Thyroid gland (tissue), 4 donors: Measurements from ENCODE around the gene CDON. TPM values are rescaled to one million over a fixed set of nuclear protein-coding genes. Genes with fewer than 3 reads are reported as not detected.

Experiments
- DNase-seq, 2 donors: peaks; one replicate each; pipeline ENCODE4 v3.0.0-alpha.2; 2019
- H3K27ac ChIP-seq, 3 donors: fragments of 200-600 bp; sonication (generic); 1 replicate in 2 of 3; 2 replicates in 1 of 3; pipeline ENCODE4 v1.5.1; 2016 to 2019; ENCODE audit warnings: mild to moderate bottlenecking in 1 of 3, moderate library complexity in 1 of 3
- H3K27me3 ChIP-seq: fragments of 200-600 bp; sonication (generic); one replicate; pipeline ENCODE4 v1.5.1; 2019
- H3K36me3 ChIP-seq, 2 donors: fragments of 200-600 bp; sonication (generic); one replicate each; pipeline ENCODE4 v1.5.1; 2016 to 2019
- H3K4me1 ChIP-seq, 2 donors: fragments of 200-600 bp; sonication (generic); one replicate each; pipeline ENCODE4 v1.5.1; 2017 to 2019
- H3K4me3 ChIP-seq, 3 donors: fragments of 200-600 bp; sonication (generic); replicated peaks in 1 of 3; 1 replicate in 2 of 3; 2 replicates in 1 of 3; pipeline ENCODE4 v1.5.1; 2016; ENCODE audit warnings: mild to moderate bottlenecking in 1 of 3
- H3K9me3 ChIP-seq: fragments of 200-600 bp; sonication (generic); one replicate; pipeline ENCODE4 v1.5.1; 2017
- CTCF ChIP-seq, 6 experiments: fragments of 200-600 bp in 3 of 6; fragments of 450-650 bp in 3 of 6; sonication (generic) in 3 of 6; IDR thresholded peaks; one replicate each; pipeline ENCODE4 v1.5.1; 2016 to 2019; ENCODE audit warnings: antibody characterized with exemption in 6 of 6, mild to moderate bottlenecking in 2 of 6, inconsistent platforms in 1 of 6, moderate library complexity in 1 of 6
- POLR2A ChIP-seq, 2 donors: fragments of 450-650 bp; IDR thresholded peaks; one replicate each; pipeline ENCODE4 v1.6.1; 2017; ENCODE audit warnings: antibody characterized with exemption in 2 of 2, mild to moderate bottlenecking in 2 of 2, moderate library complexity in 1 of 2
- WGBS, 2 donors: methylation state at CpG; one replicate each; pipeline ENCODE4 v1.1.5; 2017; 5-methylcytosine and 5-hydroxymethylcytosine counted together
- intact Hi-C: fragments of 100-400 bp; cut with DNase I; formaldehyde crosslinking; loops from one replicate; pipeline ENCODE4 v1.15.1; 2023
- total RNA-seq, 4 donors: library from RNA; depleted of rRNA; stranded (reverse); fragments of >200 nt; gene quantifications; one replicate each; pipeline ENCODE4 v1.2.3, GENCODE V29; 2016

Gene CDON
- total RNA-seq, 4 donors from 2014 or later, result 75.8 to 168 (median 108) TPM

- no peaks in the 10 kb centered on the region for H3K9me3 ChIP-seq
- 50 to 72% methylated on average over 10 of the region's 10 CpGs for WGBS, 2 donors
- H3K36me3 ChIP-seq, result peaks cover 10 to 32% of the 10 kb centered on the region in 2 donors
- no peaks in the 10 kb centered on the region for H3K27me3 ChIP-seq
- peaks cover 12% of the 10 kb centered on the region in 2 donors for H3K4me1 ChIP-seq
- DNase-seq, result peak; percentile 83 to 84
- peak overlapping the region; percentile 48 to 71 (median 67) for H3K27ac ChIP-seq
- no peak for TF ChIP-seq CTCF (IDR thresholded peaks at IDR 0.05)
- peak in 1 of 2 donors; percentile 31 for TF ChIP-seq POLR2A (IDR thresholded peaks at IDR 0.05)
- intact Hi-C loops, result no loop called here
- no peak overlapping the region for H3K4me3 ChIP-seq
Observed at GRCh38 chr11:125959931-125960330, 102.7 kb downstream of the CDON start.

DNA sequence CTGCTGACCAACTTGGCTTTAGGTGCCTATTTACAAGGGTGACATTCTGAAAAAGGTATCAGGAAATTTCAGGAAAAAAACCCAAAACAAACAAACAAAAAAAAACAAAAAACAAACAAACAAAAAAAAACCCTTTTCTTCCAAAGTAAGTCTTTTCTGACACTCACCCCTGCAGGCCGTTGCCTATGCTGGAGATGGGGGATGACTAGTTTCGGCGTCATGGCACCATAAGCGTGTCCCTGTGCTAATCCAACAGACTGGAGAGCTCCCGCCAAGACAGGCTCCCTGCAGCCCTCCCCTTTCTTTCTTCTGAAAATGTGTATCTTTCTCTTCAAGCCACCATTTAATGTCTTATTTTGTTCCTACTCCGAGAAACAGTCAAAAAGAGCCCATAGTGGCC is 103.2 kb downstream of the CDON start:
- WGBS, 2 donors, result 77 to 83% methylated on average over 6 of the region's 6 CpGs
- Histone ChIP-seq H3K4me1 (peaks cover 12% of the 10 kb centered on the region in 2 donors), H3K36me3 (peaks cover 10 to 32% of the 10 kb centered on the region in 2 donors), H3K27me3 (no peaks in the 10 kb centered on the region), H3K9me3 (no peaks in the 10 kb centered on the region), H3K4me3 (no peak overlapping the region), H3K27ac (peak overlapping the region; percentile 48 to 71 (median 67))
- DNase-seq, result peak; percentile 29 to 42
- intact Hi-C loops, result no loop called here
- no peak for TF ChIP-seq CTCF (IDR thresholded peaks at IDR 0.05)

GRCh38 chr11:125958872-125959400 is 103.7 kb downstream of the CDON start:
- Histone ChIP-seq H3K36me3 (peaks cover 10 to 32% of the 10 kb centered on the region in 2 donors), H3K27ac (peak overlapping the region; percentile 48 to 71 (median 67)), H3K4me1 (peaks cover 12% of the 10 kb centered on the region in 2 donors), H3K4me3 (no peak overlapping the region), H3K9me3 (no peaks in the 10 kb centered on the region), H3K27me3 (no peaks in the 10 kb centered on the region)
- WGBS, 2 donors, result 88 to 93% methylated on average over 4 of the region's 4 CpGs
- intact Hi-C loops, result no loop called here
- TF ChIP-seq CTCF (IDR thresholded peaks at IDR 0.05), result no peak
- TF ChIP-seq POLR2A (IDR thresholded peaks at IDR 0.05), result no peak
- DNase-seq, result no peak

GRCh38 chr11:125957618-125958332 is 104.9 kb downstream of the CDON start:
- peaks cover 12 to 17% of the 10 kb centered on the region in 2 donors for H3K4me1 ChIP-seq
- no peak overlapping the region for H3K4me3 ChIP-seq
- no peaks in the 10 kb centered on the region for H3K27me3 ChIP-seq
- peak overlapping the region in 1 of 3 donors; percentile 7 for H3K27ac ChIP-seq
- H3K9me3 ChIP-seq, result no peaks in the 10 kb centered on the region
- intact Hi-C loops, result no loop called here
- no peak for DNase-seq
- WGBS, 2 donors, result 80 to 89% methylated on average over 14 of the region's 14 CpGs
- TF ChIP-seq CTCF (IDR thresholded peaks at IDR 0.05) (no peak), POLR2A (IDR thresholded peaks at IDR 0.05) (no peak)
- peaks cover 10 to 32% of the 10 kb centered on the region in 2 donors for H3K36me3 ChIP-seq
